Erythroblast (primary cell): ENCODE results near the gene SLC35B4.
A peak's percentile ranks its signal among the peaks of the same experiment; 100 is the strongest.

Experiments used
- DNase-seq, 2 experiments: peaks; one replicate each; lab custom pipeline; 2025; lab: John Stamatoyannopoulos, UW
- GATA1 ChIP-seq: IDR thresholded peaks from 2 replicates; pipeline ENCODE4 v1.6.1; 2011; ENCODE audit warnings: low read depth, mild to moderate bottlenecking, control low read depth, low read length, moderate library complexity
- POLR2A ChIP-seq: IDR thresholded peaks from 2 replicates; pipeline ENCODE4 v1.6.1; 2011; ENCODE audit warnings: mild to moderate bottlenecking, low read length

Gene SLC35B4

DNA sequence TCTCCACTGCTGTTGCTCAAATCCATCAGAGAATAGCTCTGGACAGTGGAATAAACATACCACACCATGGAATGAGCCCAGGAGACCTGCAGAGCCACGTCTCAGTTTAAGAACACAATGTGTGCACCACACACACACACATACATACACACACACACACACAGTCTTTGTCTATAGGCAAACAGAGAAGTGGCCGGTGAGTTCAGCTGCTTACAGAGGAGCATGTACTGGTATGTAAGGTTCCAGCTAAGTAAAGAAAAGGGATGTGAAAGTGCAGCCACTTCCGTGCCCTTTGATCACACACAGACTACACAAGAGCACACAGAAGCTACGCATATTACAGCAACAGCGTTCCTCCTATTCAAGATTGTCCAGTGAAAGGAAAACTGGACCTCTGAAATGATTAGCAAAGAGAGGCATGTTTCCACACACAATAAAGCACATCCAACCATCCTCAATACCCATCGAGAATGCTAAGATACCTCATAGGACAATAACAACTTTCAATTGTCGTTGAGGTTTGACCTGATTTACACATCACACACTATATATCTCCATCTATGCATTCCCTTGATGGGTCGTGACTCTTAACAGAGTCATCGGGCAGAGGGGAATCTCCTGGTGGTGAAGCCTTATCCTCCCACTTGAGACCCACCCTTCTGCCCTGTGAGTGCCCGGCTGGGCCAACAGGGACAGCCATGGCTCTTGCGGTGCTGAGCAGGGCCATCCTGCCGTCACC is 23.6 kb downstream of the SLC35B4 start:
- TF ChIP-seq POLR2A (no peak), GATA1 (no peak)
- no peak for DNase-seq

- no peak for DNase-seq
- TF ChIP-seq GATA1 (no peak), POLR2A (no peak)
Measured at GRCh38 chr7:134290286-134290685, 26.4 kb downstream of the SLC35B4 start.

- TF ChIP-seq GATA1 (no peak), POLR2A (no peak)
- no peak for DNase-seq
Measured at GRCh38 chr7:134289841-134290240, 26.9 kb downstream of the SLC35B4 start.

GRCh38 chr7:134289423-134289822 is 27.3 kb downstream of the SLC35B4 start:
- TF ChIP-seq POLR2A (no peak), GATA1 (no peak)
- DNase-seq: no peak

DNA sequence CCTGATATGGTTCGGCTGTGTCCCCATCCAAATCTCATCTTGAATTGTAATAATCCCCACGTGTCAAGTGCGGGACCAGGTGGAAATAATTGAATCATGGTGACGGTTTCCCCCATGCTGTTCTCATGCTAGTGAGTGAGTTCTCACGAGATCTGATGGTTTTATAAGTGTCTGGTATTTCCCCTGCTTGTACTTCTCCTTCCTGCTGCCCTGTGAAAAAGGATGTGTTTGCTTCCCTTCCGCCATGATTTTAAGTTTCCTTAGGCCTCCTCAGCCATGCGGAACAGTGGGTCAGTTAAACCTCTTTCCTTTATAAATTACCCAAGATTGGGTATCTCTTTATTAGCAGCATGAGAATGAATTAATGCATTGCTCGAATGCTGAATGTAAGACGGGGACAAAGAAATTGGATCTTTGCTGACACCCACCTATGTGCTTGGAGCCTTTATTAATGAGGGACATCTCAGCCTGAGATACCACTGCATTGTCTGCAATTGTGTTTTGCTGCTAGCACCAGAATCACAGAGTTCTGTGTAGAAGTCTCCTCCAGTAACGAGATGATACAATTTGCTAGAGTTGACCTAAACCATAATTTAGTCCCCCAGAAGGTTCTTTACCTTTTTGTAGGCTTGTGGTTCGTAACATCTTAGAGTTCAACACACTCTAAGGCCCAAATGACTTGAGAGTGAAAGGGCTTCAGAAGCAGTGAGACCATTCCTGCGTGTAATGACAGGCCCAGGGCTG is 28.6 kb downstream of the SLC35B4 start:
- DNase-seq: no peak
- no peak for TF ChIP-seq GATA1
- no peak for TF ChIP-seq POLR2A

DNA sequence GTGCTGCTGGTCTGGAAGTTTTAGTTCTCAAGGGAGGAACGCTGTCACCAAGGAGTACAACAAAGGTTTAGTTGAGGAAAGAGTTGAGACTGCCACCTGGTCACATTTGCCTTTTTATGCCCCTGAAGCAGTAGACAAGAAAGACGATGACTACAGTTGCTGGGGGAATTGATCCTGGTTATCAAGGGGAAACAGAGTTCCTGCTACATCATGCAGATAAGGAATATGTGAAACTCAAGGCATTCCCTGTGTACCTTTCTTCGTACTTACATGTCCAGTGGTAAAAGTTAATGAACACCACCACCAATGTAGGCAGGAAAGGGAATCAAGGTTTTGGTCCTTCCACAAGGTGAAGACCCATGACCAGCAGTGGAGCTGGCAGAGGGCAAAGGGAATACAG is 31.8 kb downstream of the SLC35B4 start:
- DNase-seq: no peak
- no peak for TF ChIP-seq POLR2A
- TF ChIP-seq GATA1: no peak

DNA sequence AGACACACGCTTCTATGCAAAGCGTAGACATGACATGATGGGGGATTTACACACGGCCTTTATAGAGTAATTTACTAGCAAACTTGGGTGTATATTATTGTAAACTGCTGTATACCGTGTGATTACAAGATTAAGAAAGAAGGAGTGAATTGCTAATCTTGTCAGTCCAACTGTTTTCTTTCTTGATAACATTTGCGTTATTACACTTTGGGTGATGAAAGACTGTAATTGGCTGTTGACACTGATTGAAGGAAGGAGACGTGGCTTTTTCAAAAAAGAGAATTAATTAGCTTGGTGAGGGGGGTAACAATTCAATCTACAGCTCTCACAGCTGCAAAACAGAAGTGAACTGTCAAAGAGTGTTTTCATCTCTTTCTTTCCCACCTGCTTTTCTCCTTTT is 32.7 kb downstream of the SLC35B4 start:
- DNase-seq: no peak
- TF ChIP-seq POLR2A (no peak), GATA1 (no peak)

GRCh38 chr7:134280508-134280907 is 36.2 kb downstream of the SLC35B4 start:
- DNase-seq: no peak
- no peak for TF ChIP-seq POLR2A
- no peak for TF ChIP-seq GATA1

DNA sequence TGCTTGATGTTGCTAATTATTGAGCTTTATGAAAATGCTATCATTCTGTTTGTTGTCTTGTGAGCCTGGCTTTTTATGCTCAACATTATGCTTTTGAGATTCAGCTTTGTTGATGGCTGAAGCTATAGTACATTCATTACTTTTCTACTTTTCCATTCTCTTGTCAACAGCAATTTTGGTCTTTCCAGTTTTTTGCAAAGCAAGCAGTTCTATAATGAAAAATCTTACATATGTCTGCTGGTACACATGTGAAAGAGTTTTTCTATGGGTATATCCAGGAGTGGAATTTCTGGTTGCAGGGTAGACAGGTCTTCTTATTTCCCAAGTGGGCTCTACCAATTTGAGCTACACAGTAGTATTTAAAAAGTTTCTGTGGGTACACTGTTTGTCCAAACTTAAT is 36.8 kb downstream of the SLC35B4 start:
- TF ChIP-seq GATA1: no peak
- no peak for TF ChIP-seq POLR2A

GRCh38 chr7:134279336-134279735 is 37.4 kb downstream of the SLC35B4 start:
- no peak for DNase-seq
- TF ChIP-seq POLR2A (no peak), GATA1 (no peak)

More for the DNA sequence above, 36.8 kb downstream of the SLC35B4 start:
- DNase-seq: no peak

GRCh38 chr7:134278502-134279153 is 38.1 kb downstream of the SLC35B4 start:
- TF ChIP-seq GATA1 (no peak), POLR2A (no peak)
- no peak for DNase-seq

DNA sequence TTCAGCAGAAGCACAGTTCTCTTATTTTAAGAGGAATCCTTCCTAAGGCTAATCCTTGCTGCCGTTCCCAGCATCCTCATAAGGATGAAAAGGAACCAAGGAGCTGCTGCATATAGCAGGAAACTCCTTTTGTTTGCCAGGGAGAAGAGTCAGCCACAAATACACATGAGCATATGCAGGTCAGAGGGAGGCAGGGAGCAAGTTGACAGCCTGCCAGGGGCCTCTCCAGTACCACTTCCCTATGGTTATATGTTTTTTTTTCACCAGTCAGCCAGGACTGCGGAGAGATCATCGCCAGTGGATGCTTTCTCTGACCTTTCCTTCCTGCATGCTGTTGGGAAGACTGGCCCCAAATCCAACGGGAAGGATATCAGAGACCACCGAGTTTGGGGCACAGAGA is 39.8 kb downstream of the SLC35B4 start:
- TF ChIP-seq POLR2A: no peak
- TF ChIP-seq GATA1: no peak

GRCh38 chr7:134262322-134262721 is 54.4 kb downstream of the SLC35B4 start:
- TF ChIP-seq GATA1: no peak
- TF ChIP-seq POLR2A: no peak
- DNase-seq: no peak

More for the DNA sequence above, 39.8 kb downstream of the SLC35B4 start:
- no peak for DNase-seq

DNA sequence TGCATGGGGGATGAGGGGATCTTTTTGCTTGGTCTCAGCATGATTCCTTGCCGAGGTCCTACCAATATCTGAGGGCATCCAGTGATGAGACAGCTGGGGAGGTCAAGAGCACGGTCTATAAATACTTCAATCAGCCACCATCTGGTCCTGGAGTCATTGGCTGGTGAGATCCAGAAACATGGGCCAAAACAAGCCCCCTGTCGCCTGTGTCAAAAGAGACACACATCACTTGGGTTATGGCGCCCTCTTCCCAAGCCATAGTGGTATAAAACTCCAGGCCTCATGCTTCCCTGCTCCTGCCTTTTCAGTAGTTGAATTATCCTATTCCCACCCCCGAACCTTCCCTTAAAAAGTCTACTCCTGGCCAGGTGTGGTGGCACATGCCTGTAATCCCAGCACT is 60.9 kb downstream of the SLC35B4 start:
- DNase-seq: no peak
- no peak for TF ChIP-seq GATA1

GRCh38 chr7:134254311-134254710 is 62.4 kb downstream of the SLC35B4 start:
- DNase-seq: peak in 1 of 2 experiments; percentile 6

More at GRCh38 chr7:134254311-134254710, 62.4 kb downstream of the SLC35B4 start:
- no peak for TF ChIP-seq GATA1
- no peak for TF ChIP-seq POLR2A
